T-helper 22 cell (primary cell): ENCODE results near the gene LMX1A.

ENCODE experiments used
- DNase-seq: peaks from one replicate; pipeline ENCODE4 v3.0.0-alpha.2; 2020; ENCODE audit warnings: low read depth

The LMX1A gene

GRCh38 chr1:165367375-165367993 lies 11.0 kb upstream of the LMX1A start:
- DNase-seq = peak; percentile 48

- DNase-seq = no peak
These were observed 8.8 kb upstream of the LMX1A start for GRCh38 chr1:165365341-165365740.

DNA sequence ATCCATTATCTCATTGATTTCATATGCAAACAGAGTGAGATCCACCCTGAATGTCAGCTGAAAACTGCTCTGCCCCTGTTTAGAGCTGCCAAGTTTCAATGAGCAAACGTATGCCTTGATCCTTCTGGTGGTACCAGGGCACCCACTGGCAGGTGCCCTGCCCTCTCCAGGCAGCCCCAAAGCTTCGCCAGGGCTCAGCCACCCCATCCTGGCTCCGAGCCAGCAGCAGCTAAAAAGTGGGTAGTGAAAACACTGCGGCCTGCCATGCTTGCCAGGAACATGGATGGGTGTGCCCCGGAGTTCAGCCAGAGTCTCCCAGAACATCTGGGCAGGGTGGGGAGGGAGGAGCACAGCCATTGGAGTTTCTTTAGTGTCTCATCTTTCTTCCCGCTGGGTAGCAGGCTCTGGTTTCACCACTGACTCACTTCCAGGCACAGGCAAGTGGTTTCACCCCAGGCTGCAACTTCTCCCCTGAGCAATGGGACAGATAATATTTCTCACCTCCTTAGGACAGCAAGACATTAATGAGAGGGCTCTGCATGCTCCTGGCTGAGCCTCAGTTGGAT lies 8.1 kb upstream of the LMX1A start:
- DNase-seq = no peak

DNA sequence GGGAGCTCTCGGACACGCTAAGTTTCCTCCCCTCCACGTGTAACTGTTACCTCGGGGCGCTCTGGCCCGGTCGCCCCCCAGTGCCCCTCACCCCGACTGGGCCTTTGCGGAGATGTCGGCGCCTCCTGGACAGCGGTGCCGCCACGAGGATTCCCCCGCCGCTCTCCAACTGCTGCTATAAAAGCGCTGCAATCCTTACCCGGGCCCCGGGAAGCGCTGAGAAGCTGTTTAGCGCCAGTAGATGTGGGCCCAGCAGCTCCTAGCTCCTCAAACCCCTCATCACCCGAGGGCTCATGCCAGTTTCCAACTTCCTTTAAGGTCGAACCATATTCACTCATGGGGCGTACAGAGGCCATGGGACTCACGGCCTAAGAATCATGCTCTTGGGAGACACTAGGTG lies 361 bp upstream of the LMX1A start:
- DNase-seq = no peak

GRCh38 chr1:165355139-165355976 lies 1.2 kb downstream of the LMX1A start:
- DNase-seq = no peak

DNA sequence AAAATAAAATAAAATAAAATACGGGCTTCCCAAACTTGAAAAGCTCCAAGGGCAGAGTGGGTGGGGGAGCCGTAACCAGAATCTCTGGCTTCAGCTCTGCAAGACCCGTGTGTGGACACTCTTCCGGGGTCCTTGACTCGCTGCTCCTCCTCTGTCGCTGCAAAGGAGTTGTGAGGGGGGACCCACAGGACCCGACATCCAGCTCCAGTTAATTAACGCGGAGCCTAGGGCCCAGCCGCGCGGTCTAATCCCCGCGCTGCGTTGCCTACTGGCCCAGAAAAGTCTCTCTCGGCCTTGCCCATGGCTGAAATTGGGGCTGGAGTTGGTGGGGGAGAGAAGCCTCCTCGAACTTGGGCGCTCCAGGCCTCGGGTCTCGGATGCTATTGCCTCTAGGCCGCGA lies 1.8 kb downstream of the LMX1A start:
- DNase-seq = no peak

GRCh38 chr1:165353731-165354671 lies 2.5 kb downstream of the LMX1A start:
- no peak for DNase-seq

DNA sequence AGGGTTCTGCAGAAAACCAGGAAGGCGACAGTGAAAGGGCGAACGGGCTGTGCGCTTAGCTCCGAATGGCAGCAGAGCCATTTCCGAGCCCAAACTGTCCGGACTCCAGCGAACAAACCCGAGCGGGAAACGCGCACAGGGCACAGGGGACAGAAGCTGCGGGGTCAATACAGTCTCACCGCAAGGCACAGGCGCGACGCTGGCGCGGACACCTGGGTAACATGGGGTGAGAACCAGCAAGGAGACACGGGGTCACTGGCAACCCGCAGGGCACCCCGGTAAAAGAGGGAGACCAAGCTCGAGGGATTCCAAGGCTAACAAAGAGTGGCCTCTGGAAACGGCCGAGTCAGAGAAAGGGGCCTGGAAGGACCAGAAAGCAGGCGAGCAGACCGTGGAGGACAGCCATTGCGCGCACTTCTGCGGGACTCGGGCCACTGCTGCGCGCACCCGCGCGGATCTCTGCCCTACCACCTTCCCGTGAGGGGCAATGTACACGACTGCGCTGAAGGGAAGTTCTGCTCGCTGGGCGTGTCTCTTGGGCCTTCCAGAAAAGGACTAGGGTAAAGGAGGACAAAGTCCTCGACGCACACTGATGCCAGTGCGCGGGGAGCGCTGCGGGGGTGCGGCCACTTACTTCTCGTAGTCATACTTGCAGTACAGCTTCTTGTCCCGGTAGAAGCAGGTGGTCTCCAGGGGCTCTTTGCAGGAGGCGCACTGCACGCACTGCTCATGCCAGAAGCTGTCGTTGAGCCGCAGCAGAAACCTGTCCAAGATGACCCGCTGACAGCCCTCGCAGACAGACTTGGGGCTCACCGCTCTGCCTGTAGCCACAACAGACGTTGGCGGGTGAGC lies 3.8 kb downstream of the LMX1A start:
- DNase-seq = no peak

- no peak for DNase-seq
These were observed 4.6 kb downstream of the LMX1A start for GRCh38 chr1:165351863-165352441.

- no peak for DNase-seq
These were observed 5.7 kb downstream of the LMX1A start for GRCh38 chr1:165350840-165351239.

- DNase-seq = no peak
These were observed 11.0 kb downstream of the LMX1A start for GRCh38 chr1:165345502-165345901.

- DNase-seq = no peak
These were observed 11.8 kb downstream of the LMX1A start for GRCh38 chr1:165344736-165345135.

DNA sequence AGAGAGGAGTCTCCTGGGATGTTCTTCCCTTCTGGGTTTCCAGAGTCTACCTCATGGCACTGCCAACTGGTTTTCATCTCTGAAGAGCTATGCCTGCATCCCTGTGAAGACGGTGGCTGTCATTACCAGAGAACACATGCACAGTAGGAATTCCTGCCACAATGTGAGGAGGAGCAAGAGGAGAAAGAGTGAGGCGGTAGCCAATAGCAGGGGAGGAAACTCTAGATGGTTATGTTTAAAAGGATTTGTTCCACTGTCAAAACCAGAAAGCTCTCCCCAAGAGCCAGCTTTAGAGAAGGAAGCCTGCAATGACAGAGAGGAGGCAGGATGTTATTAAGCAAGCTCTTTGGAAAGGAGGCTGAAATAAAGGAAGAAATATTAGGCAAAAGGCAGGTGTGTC lies 12.3 kb downstream of the LMX1A start:
- DNase-seq = no peak

- DNase-seq = no peak
These were observed 13.9 kb downstream of the LMX1A start for GRCh38 chr1:165342587-165342986.

DNA sequence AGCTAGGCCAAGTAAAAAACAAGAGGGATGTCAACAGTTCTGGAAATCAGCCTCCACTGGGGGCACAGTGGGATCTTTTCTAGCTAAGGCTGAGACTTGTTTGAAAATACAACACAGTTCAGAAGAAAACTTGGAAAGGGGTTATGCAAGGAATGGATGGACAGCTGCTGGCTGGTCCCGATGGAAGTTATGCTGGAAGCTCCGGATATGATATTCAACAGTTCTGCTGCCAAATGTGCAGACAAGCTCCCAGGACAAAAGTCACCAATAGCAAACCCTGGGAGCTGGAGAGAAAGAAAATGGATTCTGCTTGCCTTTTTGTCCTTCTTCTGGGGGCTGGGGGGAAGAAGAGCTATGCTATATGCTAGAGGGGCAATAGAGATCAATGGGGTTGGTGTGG lies 14.3 kb downstream of the LMX1A start:
- no peak for DNase-seq

DNA sequence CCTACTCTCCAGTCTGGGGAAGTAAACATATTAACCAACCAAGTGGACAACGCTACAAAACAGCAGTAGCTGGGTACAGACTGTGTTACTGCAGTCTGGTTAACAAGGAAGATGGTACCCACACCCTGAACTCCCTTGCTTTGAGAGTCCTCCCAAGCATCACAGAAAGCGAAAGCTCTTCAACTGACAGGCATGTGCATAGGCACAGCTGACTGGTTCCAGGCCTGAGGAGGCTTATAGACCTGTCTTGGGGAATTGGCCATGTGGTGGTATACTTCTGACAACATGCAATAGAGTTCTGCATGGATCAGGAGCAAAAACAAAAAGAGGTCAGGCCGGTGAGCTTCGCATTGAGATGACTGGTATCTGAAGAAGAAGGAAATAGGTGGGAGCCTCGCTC lies 17.4 kb downstream of the LMX1A start:
- DNase-seq = no peak

- DNase-seq = no peak
These were observed 26.0 kb downstream of the LMX1A start for GRCh38 chr1:165330483-165330882.

GRCh38 chr1:165329104-165329503 lies 27.4 kb downstream of the LMX1A start:
- no peak for DNase-seq

GRCh38 chr1:165328136-165328535 lies 28.4 kb downstream of the LMX1A start:
- DNase-seq = no peak

DNA sequence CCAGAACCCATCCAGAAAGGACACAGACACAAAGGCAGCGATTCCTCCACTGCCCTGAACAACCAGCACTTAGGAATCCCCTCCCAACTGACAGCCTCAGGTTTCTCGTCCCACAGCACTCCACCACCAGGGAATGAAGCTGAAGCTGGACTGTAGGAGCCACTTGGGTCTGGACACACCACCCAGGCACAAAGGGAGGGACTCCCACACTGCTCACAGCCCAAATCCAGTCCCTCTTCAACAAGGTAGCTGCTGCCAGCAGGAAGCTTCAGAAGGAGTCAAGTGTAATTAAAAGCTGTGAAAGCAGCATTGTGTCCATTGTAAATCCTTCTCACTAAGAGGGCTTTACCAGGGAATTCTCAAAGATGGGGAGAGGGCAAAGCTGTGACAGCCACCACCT lies 29.0 kb downstream of the LMX1A start:
- no peak for DNase-seq
